Activated CD8-positive, alpha-beta memory T cell treated with anti-CD3 and anti-CD28 coated beads, Interleukin-2, amount 50 U/mL, for 24 hours (primary cell): ENCODE measurements around the gene RAB13.

Experiments used
- DNase-seq: peaks from one replicate; pipeline ENCODE4 v3.0.0-alpha.2; 2020; ENCODE audit errors: extremely low read depth

RAB13 gene

GRCh38 chr1:153933430-153933829, 52.7 kb downstream of the RAB13 start:
- DNase-seq, result no peak

- no peak for DNase-seq
Observed at GRCh38 chr1:153932156-153933131, 53.7 kb downstream of the RAB13 start.
